ENCODE data around the gene CKS1B. TPM values are rescaled to one million over a fixed set of nuclear protein-coding genes. Genes with fewer than 3 reads are reported as not detected.

Gene CKS1B
- total and polyA plus RNA-seq, 9 of the 15 experiments (the other 6 are each of a cell fraction or from before 2014, with no cell fraction given), result 215 to 1,103 (median 460) TPM

DNA sequence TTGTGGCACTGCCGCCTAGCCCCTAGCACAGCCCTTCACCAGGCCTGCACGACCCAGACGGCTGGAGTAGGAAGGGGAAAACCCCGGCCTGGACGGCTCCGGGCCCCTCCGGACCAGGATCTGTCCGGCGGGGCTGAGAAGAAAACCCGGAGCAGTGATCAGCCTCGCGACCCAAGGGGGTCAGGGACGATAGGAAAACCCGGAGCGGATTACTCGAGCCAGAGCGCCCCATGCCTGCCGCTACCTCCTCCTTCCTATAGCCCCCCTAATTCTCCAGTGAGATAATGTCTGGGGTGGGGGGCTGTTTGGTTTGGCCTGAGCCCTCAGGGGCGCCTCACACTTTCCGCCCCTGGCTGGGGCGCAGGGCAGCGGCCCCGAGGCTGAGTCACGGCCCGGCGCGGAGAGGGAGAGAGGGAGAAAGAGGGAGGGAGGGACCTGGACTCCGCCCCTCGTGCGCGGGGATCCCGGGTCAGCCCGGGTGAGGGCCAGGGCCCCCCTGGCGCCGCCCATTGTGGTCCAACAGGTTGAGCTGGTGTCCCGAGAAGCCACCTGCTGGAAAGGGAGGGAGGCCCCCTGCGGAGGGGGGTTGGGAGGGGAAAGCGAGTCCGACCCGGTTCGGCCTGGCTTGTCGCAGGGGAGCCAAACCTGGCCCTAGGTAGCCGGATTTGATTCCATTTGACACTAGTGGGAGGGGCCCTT lies 26.4 kb downstream of the CKS1B start (continued):
- TF ChIP-seq, protein P1, sequence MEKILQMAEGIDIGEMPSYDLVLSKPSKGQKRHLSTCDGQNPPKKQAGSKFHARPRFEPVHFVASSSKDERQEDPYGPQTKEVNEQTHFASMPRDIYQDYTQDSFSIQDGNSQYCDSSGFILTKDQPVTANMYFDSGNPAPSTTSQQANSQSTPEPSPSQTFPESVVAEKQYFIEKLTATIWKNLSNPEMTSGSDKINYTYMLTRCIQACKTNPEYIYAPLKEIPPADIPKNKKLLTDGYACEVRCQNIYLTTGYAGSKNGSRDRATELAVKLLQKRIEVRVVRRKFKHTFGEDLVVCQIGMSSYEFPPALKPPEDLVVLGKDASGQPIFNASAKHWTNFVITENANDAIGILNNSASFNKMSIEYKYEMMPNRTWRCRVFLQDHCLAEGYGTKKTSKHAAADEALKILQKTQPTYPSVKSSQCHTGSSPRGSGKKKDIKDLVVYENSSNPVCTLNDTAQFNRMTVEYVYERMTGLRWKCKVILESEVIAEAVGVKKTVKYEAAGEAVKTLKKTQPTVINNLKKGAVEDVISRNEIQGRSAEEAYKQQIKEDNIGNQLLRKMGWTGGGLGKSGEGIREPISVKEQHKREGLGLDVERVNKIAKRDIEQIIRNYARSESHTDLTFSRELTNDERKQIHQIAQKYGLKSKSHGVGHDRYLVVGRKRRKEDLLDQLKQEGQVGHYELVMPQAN (IDR thresholded peaks at IDR 0.05; ENCODE audit: borderline replicate concordance), result peak; percentile 27; the same call in 1 of the 2 replicates
- TF ChIP-seq, protein P2, sequence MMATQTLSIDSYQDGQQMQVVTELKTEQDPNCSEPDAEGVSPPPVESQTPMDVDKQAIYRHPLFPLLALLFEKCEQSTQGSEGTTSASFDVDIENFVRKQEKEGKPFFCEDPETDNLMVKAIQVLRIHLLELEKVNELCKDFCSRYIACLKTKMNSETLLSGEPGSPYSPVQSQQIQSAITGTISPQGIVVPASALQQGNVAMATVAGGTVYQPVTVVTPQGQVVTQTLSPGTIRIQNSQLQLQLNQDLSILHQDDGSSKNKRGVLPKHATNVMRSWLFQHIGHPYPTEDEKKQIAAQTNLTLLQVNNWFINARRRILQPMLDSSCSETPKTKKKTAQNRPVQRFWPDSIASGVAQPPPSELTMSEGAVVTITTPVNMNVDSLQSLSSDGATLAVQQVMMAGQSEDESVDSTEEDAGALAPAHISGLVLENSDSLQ (IDR thresholded peaks at IDR 0.05), result peak; percentile 59
- peak; percentile 92 for TF ChIP-seq ATF7 (IDR thresholded peaks at IDR 0.05)
- TF ChIP-seq, protein P3, sequence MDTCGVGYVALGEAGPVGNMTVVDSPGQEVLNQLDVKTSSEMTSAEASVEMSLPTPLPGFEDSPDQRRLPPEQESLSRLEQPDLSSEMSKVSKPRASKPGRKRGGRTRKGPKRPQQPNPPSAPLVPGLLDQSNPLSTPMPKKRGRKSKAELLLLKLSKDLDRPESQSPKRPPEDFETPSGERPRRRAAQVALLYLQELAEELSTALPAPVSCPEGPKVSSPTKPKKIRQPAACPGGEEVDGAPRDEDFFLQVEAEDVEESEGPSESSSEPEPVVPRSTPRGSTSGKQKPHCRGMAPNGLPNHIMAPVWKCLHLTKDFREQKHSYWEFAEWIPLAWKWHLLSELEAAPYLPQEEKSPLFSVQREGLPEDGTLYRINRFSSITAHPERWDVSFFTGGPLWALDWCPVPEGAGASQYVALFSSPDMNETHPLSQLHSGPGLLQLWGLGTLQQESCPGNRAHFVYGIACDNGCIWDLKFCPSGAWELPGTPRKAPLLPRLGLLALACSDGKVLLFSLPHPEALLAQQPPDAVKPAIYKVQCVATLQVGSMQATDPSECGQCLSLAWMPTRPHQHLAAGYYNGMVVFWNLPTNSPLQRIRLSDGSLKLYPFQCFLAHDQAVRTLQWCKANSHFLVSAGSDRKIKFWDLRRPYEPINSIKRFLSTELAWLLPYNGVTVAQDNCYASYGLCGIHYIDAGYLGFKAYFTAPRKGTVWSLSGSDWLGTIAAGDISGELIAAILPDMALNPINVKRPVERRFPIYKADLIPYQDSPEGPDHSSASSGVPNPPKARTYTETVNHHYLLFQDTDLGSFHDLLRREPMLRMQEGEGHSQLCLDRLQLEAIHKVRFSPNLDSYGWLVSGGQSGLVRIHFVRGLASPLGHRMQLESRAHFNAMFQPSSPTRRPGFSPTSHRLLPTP (IDR thresholded peaks at IDR 0.05; ENCODE audit: borderline replicate concordance, extremely low read depth, insufficient read length), result no peak
- peak; percentile 94 to 99 for TF ChIP-seq MAZ (CRISPR knock-in tag; conservative IDR thresholded peaks at IDR 0.05 in 1 of 2, IDR thresholded peaks at IDR 0.05 in 1 of 2)
- 0 out of 2 replicates have a peak, but pooled peaks have one; percentile 23 for TF ChIP-seq RFX7 (CRISPR knock-in tag; IDR thresholded peaks at IDR 0.05)
- TF ChIP-seq, protein P4, sequence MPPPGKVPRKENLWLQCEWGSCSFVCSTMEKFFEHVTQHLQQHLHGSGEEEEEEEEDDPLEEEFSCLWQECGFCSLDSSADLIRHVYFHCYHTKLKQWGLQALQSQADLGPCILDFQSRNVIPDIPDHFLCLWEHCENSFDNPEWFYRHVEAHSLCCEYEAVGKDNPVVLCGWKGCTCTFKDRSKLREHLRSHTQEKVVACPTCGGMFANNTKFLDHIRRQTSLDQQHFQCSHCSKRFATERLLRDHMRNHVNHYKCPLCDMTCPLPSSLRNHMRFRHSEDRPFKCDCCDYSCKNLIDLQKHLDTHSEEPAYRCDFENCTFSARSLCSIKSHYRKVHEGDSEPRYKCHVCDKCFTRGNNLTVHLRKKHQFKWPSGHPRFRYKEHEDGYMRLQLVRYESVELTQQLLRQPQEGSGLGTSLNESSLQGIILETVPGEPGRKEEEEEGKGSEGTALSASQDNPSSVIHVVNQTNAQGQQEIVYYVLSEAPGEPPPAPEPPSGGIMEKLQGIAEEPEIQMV (tag; conservative IDR thresholded peaks at IDR 0.05; ENCODE audit: low read depth), result no peak
- TF ChIP-seq MIER1 (IDR thresholded peaks at IDR 0.05; ENCODE audit: low read depth), result peak; percentile 55; the same call in 1 of the 2 replicates
- TF ChIP-seq, protein P5, sequence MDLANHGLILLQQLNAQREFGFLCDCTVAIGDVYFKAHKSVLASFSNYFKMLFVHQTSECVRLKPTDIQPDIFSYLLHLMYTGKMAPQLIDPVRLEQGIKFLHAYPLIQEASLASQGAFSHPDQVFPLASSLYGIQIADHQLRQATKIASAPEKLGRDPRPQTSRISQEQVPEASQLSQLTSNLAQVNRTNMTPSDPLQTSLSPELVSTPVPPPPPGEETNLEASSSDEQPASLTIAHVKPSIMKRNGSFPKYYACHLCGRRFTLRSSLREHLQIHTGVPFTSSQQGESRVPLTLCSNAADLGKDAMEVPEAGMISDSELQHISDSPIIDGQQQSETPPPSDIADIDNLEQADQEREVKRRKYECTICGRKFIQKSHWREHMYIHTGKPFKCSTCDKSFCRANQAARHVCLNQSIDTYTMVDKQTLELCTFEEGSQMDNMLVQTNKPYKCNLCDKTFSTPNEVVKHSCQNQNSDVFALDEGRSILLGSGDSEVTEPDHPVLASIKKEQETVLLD (IDR thresholded peaks at IDR 0.05), result peak; percentile 84
- TF ChIP-seq ZNF197 (CRISPR knock-in tag; IDR thresholded peaks at IDR 0.05; ENCODE audit: low read depth), result peak; percentile 27; the same call in 1 of the 2 replicates
- peak; percentile 73; the same call in 1 of the 2 replicates for TF ChIP-seq HLTF (IDR thresholded peaks at IDR 0.05)
- peak; percentile 24 to 64; a peak in 2 of 4 replicates for TF ChIP-seq TRIM24 (IDR thresholded peaks at IDR 0.05)
- TF ChIP-seq ZNF41 (CRISPR knock-in tag; conservative IDR thresholded peaks at IDR 0.05), result 0 out of 2 replicates have a peak, but pooled peaks have one; percentile 48
- peak; percentile 50 for TF ChIP-seq MAFK (IDR thresholded peaks at IDR 0.05; ENCODE audit: low read length)
- TF ChIP-seq NBN (IDR thresholded peaks at IDR 0.05; ENCODE audit: low read depth), result peak; percentile 97
